ENCODE data around the gene PKMYT1.
A peak's percentile ranks its signal among the peaks of the same experiment; 100 is the strongest.
"Not testable (repeated sequence)": the region's sequence is repeated elsewhere in the genome, so short reads cannot be mapped to it uniquely, and the experiment has no call there.

Gene PKMYT1

DNA sequence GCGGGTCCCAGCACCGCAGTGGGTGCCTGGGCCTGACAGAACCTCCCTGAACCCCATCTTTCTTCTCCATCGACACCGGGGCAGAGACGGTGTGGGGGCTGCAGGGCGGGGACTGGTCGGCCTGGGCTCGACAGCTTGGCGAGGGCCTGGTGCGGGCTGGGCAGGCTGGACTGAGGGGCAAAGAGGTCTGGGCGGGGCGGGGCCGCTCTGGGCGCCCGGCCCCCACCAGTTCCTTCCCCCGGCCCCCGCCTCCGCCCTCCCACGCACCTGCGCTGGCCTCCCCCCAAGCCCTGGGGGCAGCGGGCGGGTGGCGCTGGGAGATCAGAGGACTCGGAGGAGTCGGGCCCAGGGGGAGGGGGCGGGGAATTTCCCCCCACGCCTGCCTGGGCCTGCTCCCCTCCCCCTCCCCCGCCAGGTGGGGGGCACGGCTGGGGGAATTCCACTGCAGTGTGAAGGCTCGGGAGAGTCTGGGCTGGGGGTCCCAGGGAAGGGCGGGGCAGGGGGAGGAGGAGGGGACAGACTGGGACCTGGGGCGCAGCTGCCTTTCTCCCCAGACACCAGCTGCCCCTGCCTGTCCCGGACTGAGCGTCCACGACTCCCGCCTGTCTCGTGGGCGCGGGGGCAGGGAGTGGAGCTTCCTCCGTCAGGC lies 17.0 kb downstream of the PKMYT1 start:
- peak overlapping the region; percentile 67 for H3K4me3 ChIP-seq (ENCODE audit: low read depth, low read length)

- H3K4me3 ChIP-seq (ENCODE audit: low read depth, low read length): no peak overlapping the region
Observed at GRCh38 chr16:2962334-2963073, 17.7 kb downstream of the PKMYT1 start.

- H3K4me3 ChIP-seq (ENCODE audit: low read depth, low read length): no peak overlapping the region
Observed at GRCh38 chr16:2960183-2961010, 19.8 kb downstream of the PKMYT1 start.

GRCh38 chr16:2959206-2959605 lies 21.0 kb downstream of the PKMYT1 start:
- no peak overlapping the region for H3K4me3 ChIP-seq (ENCODE audit: low read depth, low read length)

DNA sequence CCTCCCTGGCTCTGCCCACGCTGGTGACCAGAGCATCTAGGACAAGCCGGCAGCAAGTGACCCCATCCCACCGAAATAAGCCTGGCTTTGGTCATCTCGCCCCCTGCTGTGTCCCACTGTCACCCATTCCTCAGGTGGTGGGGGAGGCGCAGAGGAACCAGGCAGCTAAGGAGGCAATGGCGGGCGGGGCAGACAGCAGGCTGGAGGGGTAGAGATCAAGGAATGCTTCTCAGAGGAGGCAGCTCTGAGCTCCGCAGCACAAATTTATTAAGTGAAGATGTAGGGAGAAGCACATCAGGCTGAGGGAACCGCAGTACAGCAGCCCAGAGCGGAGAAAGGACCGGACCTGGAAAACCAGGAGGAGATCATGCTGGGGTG lies 23.7 kb downstream of the PKMYT1 start:
- H3K4me3 ChIP-seq (ENCODE audit: low read depth, low read length): no peak overlapping the region

GRCh38 chr16:2955779-2956578 lies 24.3 kb downstream of the PKMYT1 start:
- H3K4me3 ChIP-seq (ENCODE audit: low read depth, low read length): no peak overlapping the region

DNA sequence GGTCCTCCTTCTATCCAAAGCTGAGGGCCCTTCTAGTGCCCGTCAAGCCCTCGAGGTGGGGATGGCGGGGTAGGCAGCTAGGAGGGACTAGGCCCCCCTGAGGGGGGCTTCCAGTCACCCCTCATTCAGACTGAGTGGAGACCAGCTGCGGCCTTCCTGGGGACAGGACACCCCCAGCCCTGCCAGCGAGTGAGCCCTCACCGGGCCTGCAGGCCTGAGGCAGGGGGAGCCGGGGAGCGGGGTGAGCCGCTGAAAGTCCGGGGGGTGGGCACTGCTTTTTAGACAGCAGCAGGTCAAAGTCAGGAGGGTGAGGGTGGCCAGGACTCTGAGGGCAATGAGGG lies 24.8 kb downstream of the PKMYT1 start:
- H3K4me3 ChIP-seq (ENCODE audit: low read depth, low read length): no peak overlapping the region

GRCh38 chr16:2954656-2955381 lies 25.4 kb downstream of the PKMYT1 start:
- no peak overlapping the region for H3K4me3 ChIP-seq (ENCODE audit: low read depth, low read length)

- H3K4me3 ChIP-seq (ENCODE audit: low read depth, low read length): no peak overlapping the region
Observed at GRCh38 chr16:2953706-2954627, 26.3 kb downstream of the PKMYT1 start.

DNA sequence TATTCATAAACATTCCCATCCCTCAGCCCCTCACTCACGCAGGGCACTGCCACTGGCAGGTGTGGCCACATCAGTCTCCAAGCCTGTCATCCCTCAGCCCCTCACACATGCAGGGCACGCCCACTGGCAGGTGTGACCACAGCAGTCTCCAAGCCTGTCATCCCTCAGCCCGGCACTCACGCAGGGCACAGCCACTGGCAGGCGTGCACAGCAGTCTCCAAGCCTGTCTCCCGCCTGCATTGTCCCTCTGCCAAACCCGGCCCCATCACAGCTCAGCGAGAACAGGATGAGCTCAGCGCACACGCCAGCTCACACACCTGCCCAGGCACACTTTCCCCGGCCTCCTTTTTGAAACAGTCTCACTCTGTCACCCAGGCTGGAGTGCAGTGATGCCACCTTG lies 27.6 kb downstream of the PKMYT1 start:
- no peak overlapping the region for H3K4me3 ChIP-seq (ENCODE audit: low read depth, low read length)

DNA sequence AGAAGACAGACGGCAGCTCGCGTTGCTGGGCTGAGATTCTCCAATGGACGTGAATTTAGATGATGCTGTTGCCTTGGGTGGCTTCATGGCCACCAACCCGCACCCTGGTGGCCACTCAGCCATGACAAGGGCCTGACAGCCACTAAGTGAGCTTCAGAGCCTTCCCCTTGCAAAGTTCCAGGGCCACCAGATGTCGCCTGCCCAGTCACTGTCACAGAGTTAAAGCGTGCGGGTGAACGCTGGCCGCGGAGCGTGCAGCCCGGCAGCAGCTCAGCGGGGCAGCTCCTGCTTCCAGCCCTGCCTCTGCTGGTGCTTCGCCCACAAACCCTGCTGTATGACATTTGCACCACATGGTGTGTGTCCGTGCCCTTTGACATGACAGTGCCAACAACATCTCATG lies 29.5 kb downstream of the PKMYT1 start:
- H3K4me3 ChIP-seq (ENCODE audit: low read depth, low read length): no peak overlapping the region

- H3K4me3 ChIP-seq (ENCODE audit: low read depth, low read length): no peak overlapping the region
Observed at GRCh38 chr16:2950353-2950724, 29.9 kb downstream of the PKMYT1 start.

- H3K4me3 ChIP-seq (ENCODE audit: low read depth, low read length): no peak overlapping the region
Observed at GRCh38 chr16:2949705-2950352, 30.4 kb downstream of the PKMYT1 start.

DNA sequence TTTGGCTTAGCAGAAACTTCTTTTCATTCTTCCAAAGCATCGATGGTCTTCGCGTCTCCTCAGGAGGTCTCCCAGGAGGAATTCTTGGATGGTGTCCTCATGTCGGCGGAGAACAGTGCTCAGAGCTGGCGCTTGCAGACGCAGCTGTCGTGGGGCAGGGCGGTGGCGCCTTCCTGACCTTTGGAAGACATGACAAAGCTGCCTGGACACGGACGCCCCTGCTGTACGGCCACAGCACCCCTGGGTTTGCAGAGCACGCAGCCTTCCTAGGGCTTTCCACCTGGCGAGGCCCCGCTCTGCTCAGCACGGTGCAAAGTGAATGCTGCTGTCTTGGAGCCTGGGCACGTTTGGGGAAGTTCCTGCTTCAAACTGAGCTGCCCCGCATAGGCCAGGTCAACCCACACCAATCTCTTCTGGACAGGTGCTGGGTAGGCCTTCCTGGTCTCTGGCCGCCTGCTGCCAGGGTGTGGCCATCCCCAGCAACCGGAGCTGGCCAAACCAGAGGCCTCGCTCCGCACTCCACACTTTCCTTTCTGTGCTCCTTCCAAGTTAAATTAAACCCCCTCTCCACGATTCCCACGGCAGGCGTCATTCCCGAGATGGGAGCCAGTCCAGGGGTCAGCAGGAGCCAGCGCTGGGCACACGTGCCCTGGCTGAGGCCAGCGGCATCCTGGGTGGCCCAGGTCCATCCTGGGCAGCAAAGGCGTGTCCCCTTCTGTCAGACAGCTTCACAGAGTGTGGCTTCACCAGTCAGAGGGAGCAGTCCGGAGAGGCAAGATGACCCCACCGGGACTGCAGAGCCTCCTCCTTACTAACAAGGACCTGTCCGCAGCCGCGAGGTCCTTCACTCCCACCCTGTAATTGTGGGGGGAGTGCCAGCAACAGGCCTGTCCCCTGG lies 31.2 kb downstream of the PKMYT1 start:
- no peak overlapping the region for H3K4me3 ChIP-seq (ENCODE audit: low read depth, low read length)

- no peak overlapping the region for H3K4me3 ChIP-seq (ENCODE audit: low read depth, low read length)
Observed at GRCh38 chr16:2946649-2947048, 33.6 kb downstream of the PKMYT1 start.

GRCh38 chr16:2943716-2944115 lies 36.5 kb downstream of the PKMYT1 start:
- H3K4me3 ChIP-seq (ENCODE audit: low read depth, low read length): not testable (repeated sequence)

- no peak overlapping the region for H3K4me3 ChIP-seq (ENCODE audit: low read depth, low read length)
Observed at GRCh38 chr16:2942045-2942444, 38.2 kb downstream of the PKMYT1 start.

DNA sequence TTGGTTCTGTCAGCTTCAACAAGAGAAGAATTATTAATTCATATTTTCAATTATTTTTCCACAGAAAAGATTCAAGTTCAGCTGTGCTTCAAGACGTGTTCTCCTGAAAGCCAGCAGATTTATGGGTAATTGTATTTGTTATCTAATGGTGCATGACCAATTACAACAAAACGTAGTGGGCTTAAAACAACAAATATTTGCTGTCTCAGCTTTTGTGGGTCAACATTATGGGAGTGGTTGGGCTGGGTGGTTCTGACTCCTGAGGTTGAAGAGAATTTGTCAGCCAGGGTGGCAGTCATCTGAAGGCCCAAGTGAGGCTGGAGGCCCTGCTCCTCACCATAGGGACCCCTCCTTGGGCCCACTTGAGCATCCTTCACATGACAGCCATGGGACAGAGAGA lies 40.3 kb downstream of the PKMYT1 start:
- no peak overlapping the region for H3K4me3 ChIP-seq (ENCODE audit: low read depth, low read length)

All from iPS-11a (cell line).